Fibroblast of skin of left quadriceps (primary cell): ENCODE results near the gene ARHGAP8.
"Not testable (repeated sequence)": the region's sequence is repeated elsewhere in the genome, so short reads cannot be mapped to it uniquely, and the experiment has no call there.

Experiments used
- DNase-seq, 2 experiments: peaks; one replicate each; pipeline ENCODE4 v3.0.0-alpha.2; 2013; ENCODE audit warnings: low read depth in 2 of 2

ARHGAP8 gene

DNA sequence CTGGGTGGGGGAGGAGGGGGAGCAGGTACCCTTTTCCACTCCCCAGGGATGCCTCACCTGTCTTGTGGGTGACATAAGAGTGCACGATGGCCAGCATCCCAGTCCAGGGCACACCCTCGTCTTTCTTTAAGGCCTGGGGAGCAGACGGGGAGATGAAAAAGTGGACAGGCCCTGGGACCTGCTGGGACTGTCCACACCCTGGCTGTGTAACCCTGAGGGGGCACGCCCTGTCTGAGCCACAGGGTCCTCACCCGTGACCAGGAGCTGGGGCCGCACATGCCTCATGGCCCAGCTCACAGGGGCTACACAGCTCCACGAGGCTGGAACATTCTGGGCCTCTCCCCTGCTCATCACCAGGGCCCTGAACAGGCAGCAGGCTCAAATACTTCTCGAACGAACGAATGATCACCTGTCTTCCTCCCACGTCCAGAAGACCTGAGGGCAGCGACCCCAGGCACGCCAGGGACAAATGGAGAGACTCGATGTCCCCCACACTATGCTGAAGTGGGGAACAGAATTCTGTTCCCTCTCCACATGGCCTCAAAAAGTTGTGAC lies 133.5 kb downstream of the ARHGAP8 start:
- DNase-seq = no peak

DNA sequence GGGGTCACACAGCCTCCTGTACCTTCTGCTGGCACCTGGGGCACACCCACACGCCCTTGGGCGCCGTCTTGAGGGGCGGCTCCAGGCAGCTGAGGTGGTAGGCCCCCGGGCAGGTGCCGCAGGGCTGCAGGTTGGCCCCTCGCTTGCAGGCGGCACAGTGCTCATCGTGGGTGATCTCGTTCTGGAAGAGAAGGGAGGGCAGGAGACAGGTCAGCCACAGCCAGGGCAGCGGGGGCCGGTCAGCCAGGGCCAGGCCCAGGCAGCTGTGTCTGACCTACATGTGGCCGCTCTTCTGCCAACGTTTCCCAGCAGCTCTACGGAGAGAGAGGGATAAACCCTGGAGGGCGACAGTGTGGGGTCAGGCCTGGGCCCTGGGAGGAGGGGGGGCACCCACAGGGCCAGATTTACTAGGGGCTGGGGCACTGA lies 135.6 kb downstream of the ARHGAP8 start:
- DNase-seq = no peak

DNA sequence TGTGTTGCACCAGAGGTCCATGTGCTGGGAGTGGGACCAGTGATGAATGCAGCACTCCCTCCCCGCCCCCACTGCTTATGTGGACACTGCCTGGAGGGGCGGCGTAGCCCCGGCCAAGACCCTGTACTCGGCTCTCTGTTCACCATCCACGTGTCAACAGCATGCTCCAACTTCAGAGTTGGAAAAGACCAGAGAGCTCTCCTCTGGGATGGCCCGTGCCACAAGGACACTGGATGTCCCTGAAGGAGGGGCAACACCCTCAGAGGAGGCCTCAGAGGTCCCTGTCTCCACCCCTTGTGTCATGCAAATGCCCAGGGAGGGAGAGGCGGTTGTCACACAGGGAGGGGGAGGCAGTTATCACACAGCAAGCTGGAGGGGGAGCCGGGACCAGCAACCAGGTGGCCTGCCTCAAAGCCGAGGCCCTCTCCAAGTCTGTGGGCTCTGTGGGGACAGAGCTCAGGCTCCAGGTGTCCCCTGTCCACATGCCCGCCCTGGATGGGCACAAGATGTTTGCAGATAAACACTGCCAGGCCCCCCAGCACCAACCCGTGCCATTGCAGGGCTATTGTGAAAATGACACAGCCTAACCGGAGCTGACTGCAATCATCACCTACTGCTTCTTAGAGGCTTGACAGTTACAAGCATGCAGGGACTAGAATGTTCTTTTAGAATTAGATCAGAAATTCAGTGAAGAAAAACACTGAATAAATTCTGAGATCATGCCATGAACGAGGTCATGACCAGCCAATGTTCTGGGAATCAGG lies 136.3 kb downstream of the ARHGAP8 start:
- no peak for DNase-seq

DNA sequence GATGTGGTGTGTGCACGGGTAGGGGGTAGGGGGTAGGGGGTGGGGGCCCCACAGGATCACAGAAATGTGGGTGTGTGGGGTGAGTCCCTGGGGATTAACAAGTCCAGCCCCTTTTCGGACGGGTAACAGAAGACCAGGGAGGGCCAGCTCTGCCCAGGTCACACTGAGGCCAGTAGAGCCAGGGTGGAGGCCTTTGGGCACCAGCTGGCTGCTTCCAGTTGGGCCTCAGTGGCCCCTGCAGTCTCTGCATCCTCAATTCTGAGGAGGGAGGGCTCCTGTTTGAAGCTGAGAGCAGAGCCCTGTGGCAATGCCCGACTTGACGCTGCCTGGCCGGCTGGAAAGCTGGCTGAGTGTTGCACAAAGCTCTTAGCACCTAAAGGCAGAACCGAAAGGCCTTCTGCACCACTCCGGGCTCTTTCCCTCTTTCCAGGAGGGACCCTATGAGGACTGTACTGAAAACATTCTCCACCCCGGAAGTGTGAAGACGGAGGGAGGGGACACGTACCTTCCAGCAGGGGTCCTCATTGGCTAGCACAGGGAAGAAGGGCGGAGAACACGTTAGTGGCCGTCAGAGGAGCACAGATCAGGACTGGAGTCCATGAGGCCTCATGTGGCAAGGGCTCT lies 137.0 kb downstream of the ARHGAP8 start:
- no peak for DNase-seq

DNA sequence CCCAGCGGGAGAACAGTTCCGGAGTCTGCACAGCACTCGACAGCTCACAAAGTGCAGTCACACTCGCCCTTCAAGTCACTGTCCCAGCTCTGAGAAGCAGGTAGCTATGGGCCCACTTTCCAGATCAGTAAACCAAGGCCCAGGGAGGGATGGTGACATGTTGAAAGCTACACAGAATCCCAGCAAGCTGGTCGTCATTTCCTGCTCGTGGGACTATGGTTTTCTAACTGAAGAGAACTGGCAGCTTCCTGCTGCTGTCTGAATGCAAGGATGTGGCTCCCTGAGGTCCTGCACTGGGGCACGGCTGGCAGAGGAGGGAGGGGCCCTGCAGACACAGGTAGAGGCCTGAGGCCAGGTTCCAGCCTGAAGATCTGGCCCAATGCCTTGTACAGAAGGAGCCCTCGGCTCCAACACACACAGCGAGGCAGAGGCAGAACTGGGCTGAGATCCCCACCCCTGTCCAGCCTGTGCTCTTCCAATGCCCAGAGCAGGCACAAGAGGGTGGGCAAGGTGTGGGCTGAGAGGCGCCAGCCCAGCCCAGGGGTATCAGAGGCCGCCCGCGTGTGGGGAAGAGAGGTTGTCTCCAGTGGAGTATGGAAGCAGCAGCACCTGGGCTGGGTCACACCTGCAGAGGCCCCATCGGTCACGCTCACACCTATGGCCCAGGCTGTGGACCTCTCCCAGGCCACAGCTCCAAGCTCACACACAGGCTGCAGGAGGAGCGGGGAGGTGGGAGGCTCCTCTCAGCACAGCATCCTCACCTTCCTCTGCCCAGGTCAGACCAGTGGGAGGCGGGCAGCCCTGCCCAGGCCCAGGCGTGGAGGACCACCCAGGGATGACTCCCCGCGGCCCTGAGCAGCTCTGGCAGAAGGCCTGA lies 138.3 kb downstream of the ARHGAP8 start:
- no peak for DNase-seq

DNA sequence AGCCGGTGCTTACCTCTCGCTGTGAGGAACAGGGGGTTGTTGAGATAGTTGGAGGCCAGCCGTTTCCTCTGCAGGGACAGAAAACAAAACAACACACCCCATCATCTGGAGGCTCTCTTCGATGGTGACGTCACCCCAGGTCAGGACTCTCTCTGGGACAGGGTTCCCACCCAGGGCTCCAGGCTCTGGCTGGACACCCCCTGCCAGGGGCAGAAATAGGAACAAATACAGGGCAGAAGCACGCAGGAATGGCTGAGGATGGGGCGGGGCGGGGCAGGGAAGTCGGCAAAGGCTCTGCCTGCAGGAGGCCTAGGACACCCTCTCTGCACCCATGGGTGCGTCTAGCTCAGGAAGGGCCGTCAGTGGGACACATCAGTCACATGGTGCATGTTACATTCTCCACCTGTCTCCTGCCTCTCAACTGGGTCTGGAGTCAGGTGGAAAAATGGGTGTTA lies 138.9 kb downstream of the ARHGAP8 start:
- no peak for DNase-seq

DNA sequence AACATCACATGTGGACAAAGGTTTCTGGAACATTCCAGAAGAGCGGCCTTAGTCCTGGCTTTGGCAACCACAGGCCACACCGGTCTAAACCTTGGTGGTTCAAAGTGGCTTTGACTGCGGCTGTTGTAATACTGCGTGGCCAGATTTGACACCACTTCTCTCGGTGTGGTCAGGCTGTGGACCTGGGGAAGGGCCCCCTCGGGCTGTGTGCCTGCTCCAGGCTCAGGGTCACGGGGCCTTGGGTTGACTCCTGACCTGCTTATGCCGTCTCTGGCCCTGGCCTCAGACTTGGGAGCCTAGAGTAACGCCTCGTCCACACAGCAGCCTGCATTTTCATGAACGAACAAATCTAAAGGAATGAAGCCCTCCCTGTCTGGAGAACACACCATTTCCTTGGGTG lies 139.4 kb downstream of the ARHGAP8 start:
- DNase-seq = no peak

DNA sequence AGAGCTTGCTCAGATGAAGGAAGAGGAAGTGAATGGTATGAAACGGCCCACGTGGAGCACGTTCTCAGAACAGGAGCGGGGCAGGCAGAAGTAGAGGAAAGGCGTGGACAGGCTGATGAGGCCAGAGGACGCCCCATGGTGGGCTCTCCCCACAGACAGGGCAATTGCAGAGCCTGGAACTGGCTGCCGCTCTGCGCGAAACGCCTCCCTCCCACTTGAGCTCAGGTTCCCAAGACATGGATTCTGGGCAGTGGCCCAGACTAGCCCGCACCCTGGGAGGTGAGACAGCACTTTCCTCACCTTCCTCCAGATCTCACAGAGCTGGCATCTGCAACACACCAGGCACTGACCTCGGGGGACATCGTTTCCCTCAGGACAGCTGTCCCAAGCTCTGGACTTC lies 139.9 kb downstream of the ARHGAP8 start:
- no peak for DNase-seq

DNA sequence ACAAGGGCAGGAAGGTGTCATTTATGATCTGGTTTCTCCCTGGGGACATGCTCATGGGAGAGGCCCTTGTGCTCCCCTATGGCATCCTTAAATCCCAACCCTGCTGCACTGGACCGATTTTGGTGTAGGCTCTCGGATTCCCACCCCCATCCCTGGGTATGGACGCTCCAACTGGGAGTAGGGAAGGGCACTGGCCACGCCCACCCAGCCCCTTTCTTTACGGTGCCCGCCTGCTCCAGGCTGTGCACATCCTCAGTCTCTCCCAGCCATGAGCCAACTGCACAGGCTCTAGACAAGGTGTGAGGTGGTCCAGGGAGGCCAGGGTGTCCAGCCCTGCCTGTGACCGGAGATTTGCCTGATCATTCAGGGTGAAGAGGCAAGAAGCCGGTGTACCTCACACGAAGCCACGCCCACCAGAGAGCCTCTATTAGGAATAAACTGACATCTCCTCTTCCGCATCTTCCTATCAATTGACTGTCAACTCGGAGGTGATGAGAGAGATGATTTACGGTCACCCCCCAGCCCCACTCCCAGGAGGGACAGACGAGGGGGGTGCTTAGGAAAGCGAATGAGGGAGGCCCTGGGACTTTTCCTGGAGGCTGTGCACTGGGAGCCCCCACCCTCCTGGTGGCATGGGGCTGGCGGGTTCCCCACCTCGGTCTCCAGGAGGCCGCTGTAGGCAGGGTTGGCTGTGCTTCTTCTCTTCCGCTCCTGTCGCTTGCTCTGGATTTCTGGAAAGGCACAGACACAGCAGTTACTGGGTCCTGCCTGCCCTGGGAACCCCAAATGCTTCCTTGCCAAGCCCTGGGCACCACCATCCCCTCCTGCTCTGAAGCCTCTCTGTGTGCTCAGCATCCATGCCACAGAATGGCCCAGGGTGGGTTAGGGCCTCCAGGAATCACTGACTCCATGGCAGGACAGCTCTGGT lies 140.7 kb downstream of the ARHGAP8 start:
- DNase-seq = no peak

DNA sequence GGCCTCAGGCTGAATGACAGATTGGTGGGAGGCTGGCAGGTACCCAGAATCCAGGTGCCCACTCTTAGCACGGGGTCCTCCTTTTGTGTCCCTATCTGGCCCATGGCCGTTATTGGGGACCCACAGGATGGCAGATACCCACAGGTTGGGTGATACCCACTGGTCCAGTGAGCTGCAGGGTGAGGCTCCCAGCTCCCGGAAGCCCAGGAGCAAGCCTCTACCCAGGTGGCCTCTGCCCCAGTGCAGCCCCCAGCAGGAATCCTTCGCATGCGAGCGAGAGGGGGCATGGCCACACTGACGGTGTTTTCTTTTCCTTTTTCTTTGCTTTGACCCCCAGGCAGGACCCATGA lies 141.3 kb downstream of the ARHGAP8 start:
- no peak for DNase-seq

DNA sequence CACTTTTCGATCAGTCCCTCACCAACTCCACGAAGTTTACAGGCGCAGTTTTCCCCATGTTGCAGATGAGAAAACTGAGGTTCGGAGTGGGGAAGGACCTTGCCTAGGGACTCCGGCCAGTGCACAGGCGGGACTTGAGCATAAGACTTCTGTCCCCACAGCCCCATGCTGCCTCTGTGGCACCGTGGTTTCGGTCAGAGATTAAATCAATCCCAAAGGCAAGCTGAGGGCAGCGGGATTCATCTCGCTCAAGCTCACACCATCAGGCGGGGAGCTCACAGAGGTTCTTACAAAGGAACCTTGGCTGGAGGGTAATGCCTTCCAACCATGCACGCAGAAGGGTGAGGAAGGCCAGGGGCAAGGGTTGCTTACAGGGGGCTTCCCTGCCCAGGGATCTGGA lies 141.9 kb downstream of the ARHGAP8 start:
- no peak for DNase-seq

DNA sequence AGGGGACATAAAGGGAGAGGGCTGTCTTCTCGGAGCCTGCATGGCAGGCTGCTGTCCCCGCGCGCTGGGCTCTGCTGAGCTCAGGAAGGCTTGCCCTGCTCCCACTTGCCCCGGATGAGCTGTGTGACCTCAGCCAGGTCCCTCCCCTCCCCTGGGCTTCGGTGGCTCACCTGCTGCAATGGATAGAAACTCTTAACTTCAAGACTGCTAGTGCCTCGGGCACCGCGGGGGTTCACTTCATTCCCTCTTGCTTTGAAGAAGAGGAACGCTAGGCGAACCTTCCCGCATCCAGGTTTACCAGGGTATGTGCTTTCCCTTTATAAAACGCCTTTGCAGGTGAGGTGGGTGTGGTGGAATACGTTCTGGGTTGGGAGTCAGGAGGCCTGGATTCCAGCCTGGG lies 142.4 kb downstream of the ARHGAP8 start:
- DNase-seq = no peak

DNA sequence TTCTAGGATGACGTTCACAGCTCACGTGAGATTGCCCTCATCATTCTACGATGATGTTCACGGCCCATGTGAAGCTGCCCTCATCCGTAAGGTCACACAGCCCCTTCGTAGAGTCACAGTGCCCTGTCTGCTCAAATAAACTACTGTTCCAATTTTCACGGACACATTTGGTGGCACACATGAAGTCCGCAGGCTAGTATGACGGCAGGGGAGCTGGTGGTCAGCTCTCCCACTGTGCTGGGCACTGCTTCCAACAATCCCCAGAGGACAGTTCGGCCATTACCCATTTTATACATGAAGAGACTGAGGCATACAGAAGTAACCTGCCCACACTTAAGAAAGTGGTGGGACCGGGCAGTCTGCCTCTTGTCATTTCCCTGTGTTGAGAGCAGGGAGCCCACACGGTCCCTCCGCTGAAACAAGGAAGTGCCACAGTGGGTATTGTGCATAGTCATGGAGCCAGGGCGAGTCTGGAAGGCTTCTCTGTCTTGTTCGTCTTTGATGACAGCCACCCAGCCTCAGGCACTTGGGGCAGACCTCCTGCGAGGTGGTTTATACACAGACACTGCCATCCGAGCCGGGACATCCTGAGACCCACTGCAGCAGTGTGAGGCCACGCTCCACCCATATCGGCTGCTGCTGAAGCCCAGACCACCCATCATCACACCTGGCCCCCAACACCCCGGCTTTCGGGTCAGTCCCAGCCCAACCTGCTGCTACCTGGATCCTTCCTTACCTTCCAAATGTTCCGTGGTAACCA lies 143.1 kb downstream of the ARHGAP8 start:
- no peak for DNase-seq

DNA sequence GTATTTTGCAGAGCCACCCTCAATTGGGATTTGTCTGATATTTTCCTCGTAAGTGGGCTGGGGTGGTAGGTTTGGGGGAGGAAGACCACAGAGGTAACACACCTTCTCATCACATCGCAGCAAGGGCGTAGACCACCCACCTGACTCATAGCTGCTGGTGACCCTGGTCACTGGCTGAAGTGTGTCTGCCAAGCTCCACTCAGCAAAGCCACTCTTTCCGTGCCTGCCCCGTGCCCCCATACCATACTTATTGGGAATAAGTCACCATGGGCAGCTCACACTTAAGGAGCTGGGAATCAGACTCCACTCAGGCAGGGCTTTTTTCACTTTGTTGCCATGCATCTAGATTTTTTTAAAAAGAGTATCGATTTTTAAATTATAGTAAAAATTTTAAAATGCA lies 145.9 kb downstream of the ARHGAP8 start:
- DNase-seq = no peak

DNA sequence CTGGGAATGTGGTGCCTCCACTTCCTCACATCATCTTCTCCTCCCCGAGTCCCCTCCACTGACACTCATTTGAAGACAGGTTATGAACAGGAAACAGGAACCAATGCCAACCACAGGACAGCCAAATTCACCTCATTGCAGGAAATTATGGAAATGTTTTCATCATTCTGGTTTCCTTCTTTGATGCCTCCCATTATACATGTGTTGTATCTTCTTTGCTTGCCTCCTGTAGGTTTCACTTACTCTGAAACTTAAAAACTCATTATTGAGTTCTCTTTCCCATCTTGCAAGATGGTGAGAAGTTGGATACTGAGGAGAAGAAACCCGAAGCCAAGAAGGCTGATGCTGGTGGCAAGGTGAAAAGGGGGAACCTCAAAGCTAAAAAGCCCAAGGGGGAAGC lies 148.9 kb downstream of the ARHGAP8 start:
- DNase-seq = no peak

DNA sequence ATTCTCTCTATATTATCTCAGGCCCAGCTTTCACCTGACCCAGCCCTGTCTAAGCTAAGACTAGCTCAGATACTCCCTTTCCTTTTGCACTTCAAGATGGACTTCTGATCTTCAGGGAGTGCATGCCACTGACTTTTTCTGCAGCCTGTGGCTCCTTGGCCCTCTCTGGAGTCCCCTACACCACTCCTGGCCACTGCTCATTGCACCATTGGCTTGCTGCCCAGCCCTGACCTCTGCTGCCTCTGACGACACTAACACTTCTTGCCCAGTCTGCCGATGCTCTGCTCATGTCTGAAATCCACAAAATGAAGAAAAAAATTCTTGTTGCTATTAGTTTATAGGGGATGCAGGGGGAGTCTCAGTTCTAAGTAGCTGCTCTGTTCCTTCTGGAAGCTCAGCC lies 150.8 kb downstream of the ARHGAP8 start:
- not testable (repeated sequence) for DNase-seq

DNA sequence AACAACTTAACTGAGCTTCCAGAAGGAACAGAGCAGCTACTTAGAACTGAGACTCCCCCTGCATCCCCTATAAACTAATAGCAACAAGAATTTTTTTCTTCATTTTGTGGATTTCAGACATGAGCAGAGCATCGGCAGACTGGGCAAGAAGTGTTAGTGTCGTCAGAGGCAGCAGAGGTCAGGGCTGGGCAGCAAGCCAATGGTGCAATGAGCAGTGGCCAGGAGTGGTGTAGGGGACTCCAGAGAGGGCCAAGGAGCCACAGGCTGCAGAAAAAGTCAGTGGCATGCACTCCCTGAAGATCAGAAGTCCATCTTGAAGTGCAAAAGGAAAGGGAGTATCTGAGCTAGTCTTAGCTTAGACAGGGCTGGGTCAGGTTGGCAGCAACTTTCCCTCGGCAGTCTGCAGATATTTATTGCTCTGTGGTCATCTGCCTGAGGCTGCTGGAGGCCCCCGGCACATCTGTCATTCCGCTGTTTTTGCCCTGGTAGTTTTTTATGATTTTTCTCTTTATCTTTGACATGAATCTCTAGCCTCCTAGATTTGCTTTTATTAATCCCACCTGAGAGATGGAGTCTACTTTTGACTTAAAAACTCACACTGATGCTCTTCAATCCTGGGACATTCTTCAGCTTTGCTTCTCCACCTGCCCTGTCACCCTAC lies 152.2 kb downstream of the ARHGAP8 start:
- not testable (repeated sequence) for DNase-seq

DNA sequence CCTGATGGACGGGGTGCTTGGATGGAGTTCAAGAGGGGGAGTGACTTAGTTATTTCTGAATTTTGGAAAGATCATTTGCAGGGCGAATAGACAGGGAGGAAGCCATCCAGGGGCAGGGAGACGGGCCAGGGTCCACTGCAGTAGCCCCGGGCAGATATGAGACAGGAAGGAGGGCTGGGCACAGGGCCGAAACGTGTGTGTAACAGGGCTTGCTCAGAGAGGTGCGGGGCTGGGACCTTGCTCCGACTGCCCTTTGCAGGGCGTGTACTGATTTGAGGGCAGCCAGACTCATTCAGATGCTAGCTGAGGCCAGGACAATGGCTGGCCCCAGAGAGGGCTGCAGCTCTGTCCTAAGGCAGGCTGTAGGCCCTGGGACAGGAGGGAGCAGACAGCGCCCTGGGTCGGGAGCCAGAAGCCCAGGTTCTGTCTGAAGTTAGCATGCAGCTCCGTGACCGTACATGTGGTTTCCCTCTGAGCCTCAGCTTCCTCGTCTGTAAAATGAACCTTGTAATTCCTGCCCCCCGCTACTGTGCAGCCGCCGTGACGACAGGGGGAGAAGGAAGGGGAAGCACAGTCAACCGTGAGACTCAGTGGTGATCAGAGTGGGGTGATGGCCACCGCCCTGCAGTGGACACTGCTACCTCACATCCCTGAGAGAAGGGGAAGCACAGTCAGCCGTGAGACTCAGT lies 154.0 kb downstream of the ARHGAP8 start:
- DNase-seq = no peak

DNA sequence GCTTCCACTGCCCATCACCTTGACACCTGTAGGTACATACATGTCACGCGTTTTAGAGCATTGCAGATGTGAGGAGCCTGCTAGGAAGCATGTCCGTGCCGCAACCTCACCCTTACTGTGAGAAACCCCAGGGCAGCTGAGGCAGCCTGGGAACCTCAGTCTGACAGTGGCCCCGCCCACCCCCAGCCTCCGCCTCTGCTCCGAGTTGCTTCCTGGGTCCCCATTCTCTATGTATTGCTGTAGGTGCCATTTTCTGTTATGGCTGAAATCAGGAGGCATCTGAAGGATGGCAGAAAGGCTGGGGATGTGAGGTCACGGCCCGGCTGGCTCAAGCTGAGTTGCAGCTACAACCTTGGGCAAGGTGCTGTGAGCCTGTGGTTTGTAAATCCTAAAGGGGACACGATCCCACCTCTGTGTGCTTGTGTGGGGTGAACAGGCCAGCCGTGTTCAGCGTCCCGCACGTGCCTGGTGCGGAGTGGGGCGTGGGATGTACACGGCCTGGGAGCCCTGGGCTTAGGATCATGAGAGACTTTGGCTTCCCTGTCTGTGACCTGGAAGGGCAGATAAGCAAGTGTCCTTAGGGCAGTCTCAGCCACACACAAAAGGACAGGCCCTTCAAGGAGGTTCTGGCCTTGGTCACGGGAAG lies 154.7 kb downstream of the ARHGAP8 start:
- no peak for DNase-seq
